HG03469 (cell line): ENCODE results near the gene OR5K4.

ENCODE experiments used
- ATAC-seq: cut with Tn5 transposase; IDR thresholded peaks from one replicate; pipeline ENCODE4 v1.9.1; 2021; ENCODE audit warnings: mild to moderate bottlenecking, moderate library complexity, moderate number of reproducible peaks; ENCODE audit not compliant: unreplicated experiment

The OR5K4 gene, protein sequence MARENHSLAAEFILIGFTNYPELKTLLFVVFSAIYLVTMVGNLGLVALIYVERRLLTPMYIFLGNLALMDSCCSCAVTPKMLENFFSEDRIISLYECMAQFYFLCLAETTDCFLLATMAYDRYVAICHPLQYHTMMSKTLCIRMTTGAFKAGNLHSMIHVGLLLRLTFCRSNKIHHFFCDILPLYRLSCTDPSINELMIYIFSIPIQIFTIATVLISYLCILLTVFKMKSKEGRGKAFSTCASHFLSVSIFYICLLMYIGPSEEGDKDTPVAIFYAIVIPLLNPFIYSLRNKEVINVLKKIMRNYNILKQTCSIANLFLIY

DNA sequence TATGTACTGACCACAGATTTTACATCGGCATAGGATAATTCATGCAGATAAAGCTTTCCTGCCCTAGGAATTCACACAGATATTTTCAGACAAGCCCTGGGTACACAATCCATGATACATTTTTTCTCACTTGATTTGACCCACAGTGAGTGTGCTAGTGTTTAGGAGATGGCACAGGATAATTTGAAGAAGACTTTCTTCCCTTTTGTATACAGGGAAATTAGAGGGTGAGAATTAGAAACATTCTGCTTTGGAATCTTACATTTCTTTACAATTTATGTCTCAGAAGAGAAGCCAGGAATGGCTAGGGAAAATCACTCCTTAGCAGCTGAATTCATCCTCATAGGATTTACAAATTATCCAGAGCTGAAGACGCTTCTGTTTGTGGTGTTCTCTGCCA, at the start of gene OR5K4:
Gene OR5K4 (plus strand): TSS at position 301 of the 400 bp plus-strand sequence. CDS start 0 bp downstream, at position 301.
- no peak for ATAC-seq

DNA sequence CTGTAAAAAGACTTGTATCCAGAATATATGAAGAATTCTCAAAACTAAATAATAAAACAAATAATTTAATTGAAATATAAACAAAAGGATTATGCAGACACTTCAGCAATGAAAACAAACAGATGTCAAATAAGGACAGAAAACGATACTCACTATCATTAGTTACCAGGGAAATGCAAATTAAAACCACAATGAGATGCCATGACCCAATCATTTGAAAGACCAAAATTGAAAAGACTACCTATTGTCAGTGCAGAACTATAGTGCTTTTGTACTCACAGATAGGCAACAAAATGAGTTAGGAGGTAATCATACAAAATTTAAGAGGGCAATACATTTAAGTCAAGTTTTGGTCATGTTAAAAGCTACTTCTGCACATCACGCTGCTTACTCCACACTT, 31.6 kb upstream of the OR5K4 start:
- no peak for ATAC-seq

- ATAC-seq: no peak
Measured at GRCh38 chr3:98322686-98323085, 31.0 kb upstream of the OR5K4 start.

GRCh38 chr3:98323425-98323824, 30.2 kb upstream of the OR5K4 start:
- no peak for ATAC-seq

GRCh38 chr3:98325055-98325454, 28.6 kb upstream of the OR5K4 start:
- ATAC-seq: no peak

DNA sequence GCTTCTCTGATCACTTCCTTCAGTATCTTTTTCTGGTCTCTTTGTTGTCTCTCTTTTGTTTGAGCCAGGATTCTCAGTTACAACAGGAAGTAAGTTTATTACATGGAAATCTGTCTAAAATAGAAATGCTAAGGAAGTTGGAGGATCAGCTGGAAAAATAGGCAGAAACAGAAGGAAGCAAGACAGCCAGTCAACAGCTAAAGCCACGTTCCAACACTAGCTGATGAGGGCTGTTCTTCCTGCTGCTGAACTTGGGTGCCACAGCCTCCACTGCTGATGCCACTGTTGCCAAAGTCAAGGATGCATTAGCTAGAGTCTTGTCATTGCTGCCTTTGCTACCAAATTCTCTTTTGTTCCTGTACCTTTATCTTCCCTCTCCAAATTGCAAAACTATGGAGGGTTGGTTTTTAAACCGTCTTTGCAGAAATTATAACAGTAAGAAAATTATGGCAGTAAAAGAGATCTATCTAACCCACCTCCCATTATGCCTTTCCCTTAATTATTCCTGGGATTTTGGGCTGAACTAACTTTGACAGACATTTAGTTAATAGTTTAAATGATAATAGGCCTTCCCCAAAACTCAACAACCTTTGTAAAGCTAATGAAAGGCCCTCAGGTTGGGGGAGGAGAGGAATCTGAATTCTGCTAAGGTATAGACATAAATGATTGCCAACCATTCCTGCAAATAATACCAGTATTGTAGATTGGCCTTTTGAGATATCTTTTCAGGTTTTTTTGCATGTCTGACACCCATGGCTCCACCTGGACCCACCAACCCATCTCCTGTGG, 27.4 kb upstream of the OR5K4 start:
- ATAC-seq: no peak

GRCh38 chr3:98326945-98327344, 26.7 kb upstream of the OR5K4 start:
- ATAC-seq: peak; percentile 73

DNA sequence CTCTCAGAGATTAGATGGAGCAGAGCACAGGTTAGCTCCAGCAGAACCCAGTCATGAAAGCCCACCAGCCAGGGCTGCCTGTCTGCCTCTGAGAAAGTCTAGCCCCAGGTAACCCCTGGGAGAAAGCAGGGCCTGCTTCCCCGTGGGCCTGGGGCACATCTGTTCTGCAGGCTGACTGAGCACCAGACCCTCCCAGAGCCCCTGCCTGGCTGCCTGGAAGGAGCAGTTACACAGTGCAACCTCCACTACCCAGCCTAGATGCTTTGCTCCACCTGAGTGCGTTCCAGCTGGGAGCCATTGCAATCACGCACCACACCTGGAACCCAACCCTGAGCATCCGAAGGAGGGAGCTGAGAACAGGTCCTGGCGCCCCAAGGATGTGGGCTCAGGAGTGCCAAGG, 24.7 kb upstream of the OR5K4 start:
- ATAC-seq: no peak

GRCh38 chr3:98329392-98330124, 24.1 kb upstream of the OR5K4 start:
- ATAC-seq: peak; percentile 36

DNA sequence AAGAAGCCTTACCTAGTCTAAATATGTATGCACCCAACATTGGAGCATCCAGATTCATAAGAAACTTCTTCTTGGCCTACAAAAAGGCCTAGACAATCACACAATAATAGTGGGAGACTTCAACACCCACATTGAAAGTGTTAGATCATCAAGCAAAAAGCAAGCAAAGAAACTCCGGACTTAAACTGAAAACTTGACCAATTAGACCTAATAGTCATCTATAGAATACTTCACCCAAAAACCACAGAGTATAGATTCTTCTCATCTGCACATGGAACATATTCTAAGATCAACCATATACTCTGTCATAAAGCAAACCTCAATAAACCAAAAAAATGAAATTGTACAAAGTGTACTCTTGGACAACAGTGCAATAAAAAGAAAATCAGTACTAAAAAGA, 22.3 kb upstream of the OR5K4 start:
- no peak for ATAC-seq

GRCh38 chr3:98333989-98334606, 19.6 kb upstream of the OR5K4 start:
- no peak for ATAC-seq

- no peak for ATAC-seq
Measured at GRCh38 chr3:98339031-98339430, 14.6 kb upstream of the OR5K4 start.

DNA sequence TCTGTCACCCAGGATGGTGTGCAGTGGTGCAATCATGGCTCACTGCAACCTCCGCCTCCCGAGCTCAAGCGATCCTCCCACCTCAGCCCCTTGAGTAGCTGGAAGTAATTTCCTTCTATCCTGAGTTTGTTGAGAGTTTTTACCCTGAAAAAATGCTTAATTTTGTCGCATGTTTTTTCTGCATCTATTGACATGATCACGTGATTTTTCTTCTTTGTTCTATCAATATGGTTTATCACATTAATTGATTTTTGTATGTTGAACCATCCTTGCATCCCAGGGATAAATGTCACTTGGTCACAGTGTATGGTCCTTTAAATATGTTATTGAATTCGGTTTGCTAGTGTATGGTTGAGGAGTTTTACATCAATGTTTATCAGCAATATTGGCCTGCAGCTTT, 11.9 kb upstream of the OR5K4 start:
- no peak for ATAC-seq

- ATAC-seq: no peak
Measured at GRCh38 chr3:98343647-98344507, 9.8 kb upstream of the OR5K4 start.

DNA sequence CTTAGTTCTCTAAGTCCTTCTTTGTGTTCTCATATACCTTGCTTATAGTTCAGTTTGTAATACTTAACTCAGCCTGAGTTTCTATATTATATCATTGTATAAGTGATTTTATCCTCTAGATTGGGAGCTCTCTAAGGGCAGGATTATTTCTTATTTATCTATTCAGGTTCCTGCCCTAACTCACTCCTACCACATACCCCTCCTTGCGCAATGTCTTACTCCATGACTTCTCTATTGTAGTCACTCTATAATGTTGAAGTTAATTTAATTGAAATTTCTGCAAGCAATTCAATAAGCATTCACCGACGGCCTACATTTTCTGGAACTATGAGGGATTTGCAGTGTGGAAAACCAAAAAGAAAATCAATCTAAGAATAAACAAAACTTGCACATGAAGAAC, 3.6 kb upstream of the OR5K4 start:
- ATAC-seq: no peak

DNA sequence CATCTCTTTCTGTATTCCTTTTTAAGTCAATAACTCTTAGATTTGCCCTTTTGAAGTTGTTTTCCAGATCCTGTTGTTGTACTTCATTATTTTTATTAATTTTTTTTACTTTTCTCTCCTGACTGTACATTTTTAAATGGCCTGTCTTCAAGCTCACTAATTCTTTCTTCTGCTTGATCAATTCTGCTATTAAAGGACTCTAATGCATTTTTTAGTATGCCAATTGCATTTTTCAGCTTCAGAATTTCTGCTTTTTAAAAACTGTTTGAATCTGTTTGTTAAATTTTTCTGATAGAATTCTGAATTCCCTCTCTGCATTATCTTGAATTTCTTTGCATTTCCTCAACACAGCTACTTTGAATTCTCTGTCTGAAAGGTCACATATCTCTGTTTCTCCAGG, 5.6 kb downstream of the OR5K4 start:
- no peak for ATAC-seq

- peak; percentile 66 for ATAC-seq
Measured at GRCh38 chr3:98359993-98360675, 6.5 kb downstream of the OR5K4 start.

DNA sequence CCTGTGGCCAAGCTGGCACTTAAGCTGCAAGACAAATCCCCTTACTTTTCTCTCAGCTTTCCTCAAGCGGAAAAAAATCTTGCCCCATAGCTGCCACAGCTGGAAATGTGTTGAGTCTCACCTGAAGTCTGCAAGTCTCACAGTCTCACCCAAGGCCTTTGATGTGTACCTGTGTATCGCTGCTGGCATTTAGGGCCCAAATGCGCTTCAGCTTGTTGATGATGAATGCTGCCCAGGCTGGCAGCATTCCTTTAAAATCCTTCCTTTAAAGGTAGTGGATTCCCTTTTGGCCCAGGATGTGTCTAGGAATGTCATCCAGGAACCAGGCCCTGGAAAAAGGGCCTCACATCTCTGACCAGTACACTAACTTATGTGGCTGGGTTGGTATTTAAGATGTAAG, 7.0 kb downstream of the OR5K4 start:
- ATAC-seq: no peak

DNA sequence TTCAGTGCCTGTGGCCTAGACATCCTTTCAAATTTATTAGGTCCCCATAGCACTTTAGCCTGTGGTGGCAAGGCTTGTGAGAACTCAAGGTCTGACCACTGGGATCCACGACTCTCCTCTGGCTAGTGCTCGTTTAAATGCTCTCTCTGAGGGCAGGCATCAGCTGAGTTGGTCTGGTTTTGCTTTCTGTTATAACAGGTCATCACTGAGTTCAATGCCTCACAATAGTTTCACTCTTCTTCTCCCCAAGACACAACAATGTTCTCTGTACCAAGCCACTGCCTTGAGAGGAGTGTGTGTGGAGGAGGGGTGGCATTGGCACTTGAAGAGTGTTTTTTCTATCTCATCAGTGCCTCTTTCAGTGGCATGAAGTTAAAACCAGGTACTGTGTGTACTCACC, 7.6 kb downstream of the OR5K4 start:
- ATAC-seq: peak; percentile 38
